Cardiac fibroblast (primary cell): ENCODE data around the gene GMPR.

Experiments
- DNase-seq, 2 donors: peaks; one replicate each; pipeline versions ENCODE4 v3.0.0 to v3.0.0-alpha.2; 2010; ENCODE audit warnings: low read depth in 2 of 2
- H3K4me3 ChIP-seq, 2 donors: replicated peaks in 1 of 2; 1 replicate in 1 of 2; 2 replicates in 1 of 2; pipeline ENCODE4 v1.5.1; 2011; ENCODE audit warnings: low read depth in 2 of 2, low read length in 2 of 2, mild to moderate bottlenecking in 2 of 2, moderate library complexity in 1 of 2
- TF ChIP-seq, protein P1 (sequence below): IDR thresholded peaks from one replicate; pipeline ENCODE4 v1.5.1; 2011; ENCODE audit warnings: low read depth, mild to moderate bottlenecking, low read length, inconsistent platforms

GMPR gene

GRCh38 chr6:16248271-16248853, 10.0 kb downstream of the GMPR start:
- no peak for DNase-seq
- TF ChIP-seq, protein P1, sequence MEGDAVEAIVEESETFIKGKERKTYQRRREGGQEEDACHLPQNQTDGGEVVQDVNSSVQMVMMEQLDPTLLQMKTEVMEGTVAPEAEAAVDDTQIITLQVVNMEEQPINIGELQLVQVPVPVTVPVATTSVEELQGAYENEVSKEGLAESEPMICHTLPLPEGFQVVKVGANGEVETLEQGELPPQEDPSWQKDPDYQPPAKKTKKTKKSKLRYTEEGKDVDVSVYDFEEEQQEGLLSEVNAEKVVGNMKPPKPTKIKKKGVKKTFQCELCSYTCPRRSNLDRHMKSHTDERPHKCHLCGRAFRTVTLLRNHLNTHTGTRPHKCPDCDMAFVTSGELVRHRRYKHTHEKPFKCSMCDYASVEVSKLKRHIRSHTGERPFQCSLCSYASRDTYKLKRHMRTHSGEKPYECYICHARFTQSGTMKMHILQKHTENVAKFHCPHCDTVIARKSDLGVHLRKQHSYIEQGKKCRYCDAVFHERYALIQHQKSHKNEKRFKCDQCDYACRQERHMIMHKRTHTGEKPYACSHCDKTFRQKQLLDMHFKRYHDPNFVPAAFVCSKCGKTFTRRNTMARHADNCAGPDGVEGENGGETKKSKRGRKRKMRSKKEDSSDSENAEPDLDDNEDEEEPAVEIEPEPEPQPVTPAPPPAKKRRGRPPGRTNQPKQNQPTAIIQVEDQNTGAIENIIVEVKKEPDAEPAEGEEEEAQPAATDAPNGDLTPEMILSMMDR = no peak
- no peak overlapping the region for H3K4me3 ChIP-seq

DNA sequence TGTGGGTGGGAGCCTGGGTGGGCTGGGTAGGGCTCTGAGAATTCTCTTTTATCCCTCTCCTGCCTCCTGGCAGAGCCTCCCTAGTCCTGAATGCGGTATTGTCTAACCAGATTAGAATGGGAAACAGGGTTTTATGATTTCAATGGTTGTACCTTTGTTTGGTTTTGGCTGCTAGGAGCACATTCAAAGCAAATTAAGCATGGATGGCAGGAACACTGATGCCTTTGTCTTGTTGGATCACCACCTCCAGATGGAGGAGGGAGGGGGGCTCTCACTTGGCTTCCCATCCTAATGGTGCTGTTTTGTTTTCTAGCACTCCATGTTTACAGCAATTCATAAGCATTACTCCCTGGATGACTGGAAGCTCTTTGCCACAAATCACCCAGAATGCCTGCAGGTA, 11.6 kb downstream of the GMPR start:
- TF ChIP-seq, protein P1 = no peak
- no peak overlapping the region for H3K4me3 ChIP-seq
- DNase-seq = no peak

DNA sequence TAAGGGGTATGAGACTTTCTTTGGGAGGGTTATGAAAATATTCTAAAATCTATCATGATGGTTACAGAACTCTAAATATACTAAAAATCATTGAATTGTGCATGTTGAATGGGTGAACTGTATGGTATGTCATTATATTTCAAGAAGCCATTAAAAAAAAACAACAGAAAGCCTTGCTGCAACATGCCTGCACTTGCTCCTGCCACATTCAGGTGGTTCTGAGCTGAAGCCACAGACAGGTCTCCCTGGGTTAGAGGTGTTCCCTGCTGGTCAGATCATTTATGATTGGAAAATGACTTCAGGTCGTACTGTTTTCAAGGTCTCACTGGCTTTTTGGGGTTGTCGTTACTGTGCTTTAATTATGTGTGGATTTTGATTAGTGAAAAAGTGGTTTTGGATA, 13.3 kb downstream of the GMPR start:
- no peak for DNase-seq
- no peak overlapping the region for H3K4me3 ChIP-seq
- TF ChIP-seq, protein P1 = no peak

- H3K4me3 ChIP-seq = no peak overlapping the region
- no peak for DNase-seq
- TF ChIP-seq, protein P1 = no peak
Measured at GRCh38 chr6:16252686-16253299, 14.4 kb downstream of the GMPR start.

- TF ChIP-seq, protein P1 = no peak
- no peak overlapping the region for H3K4me3 ChIP-seq
- DNase-seq = no peak
Measured at GRCh38 chr6:16253399-16254144, 15.2 kb downstream of the GMPR start.

DNA sequence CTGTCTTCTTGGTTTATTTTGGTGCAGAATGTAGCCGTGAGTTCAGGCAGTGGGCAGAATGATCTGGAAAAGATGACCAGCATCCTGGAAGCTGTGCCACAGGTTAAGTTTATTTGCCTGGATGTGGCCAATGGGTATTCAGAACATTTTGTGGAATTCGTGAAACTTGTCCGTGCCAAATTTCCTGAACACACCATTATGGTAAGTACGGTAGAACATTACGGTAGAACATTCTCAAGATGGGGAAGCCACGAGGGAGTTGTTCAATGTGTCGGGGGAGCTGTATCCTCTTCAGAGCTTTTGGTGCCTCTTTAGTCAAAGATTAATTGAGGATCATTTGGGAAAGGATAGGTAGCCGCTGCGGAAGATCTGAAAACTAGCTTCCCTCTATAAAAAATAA, 16.1 kb downstream of the GMPR start:
- no peak overlapping the region for H3K4me3 ChIP-seq
- no peak for DNase-seq
- TF ChIP-seq, protein P1 = no peak
